ENCODE measurements around the gene SMAD3.

SMAD3 gene

DNA sequence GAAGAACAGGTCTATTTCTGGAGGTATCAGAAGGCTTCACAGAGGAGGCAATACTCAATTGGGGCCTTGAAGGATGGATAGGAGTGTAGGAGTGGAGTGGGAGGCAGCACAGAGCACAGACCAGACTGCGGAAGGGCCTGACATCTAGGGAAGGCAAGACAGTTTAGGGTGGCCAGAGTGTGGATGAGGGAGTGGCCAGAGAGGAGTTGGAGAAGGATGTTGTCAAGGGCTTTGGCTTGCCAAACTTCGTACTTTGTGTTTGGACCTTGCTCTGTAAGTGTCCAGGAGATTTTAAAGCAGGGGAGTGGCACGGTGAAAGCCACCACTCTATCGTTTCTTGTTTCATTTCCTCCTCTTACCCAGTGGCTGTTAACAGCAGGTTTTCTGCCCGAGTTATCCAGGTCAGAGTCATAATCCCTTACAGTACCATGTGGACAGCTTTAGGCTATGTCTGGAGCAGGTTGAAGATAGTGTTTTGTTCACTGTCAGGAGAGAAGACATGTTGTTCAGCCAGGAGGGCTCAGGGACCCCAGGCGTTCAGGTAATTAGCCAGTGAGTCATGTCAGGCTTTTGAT lies 12.3 kb downstream of the SMAD3 start:
- DNase-seq: no peak
- peak overlapping the region; percentile 12 for H3K27ac Mint-ChIP-seq
- peaks cover 3% of the 10 kb centered on the region for H3K9me3 Mint-ChIP-seq
- H3K36me3 Mint-ChIP-seq (ENCODE audit: low read depth): peaks cover 43% of the 10 kb centered on the region
- H3K27me3 Mint-ChIP-seq: no peaks in the 10 kb centered on the region
- no peak overlapping the region for H3K4me3 Mint-ChIP-seq
- peaks cover 92% of the 10 kb centered on the region for H3K4me1 Mint-ChIP-seq (ENCODE audit: low read depth)

DNA sequence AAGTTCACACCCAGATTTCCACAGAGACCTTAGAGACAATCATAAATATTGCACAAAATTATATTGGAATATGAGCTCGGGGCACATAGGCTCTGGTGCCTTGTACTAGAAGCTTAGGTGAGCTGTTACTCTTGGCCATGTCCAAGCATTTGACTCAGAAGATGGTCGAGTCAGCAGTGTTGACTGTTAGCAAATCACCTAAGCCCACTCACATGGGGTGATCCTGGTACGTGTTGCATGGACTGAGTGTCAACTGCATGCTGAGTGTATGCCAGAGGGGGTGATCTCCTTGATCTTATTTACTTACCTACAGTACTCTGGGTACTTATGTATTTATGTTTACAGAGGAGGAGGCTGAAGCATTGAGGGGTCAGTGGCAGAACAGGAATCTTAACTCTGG lies 14.0 kb downstream of the SMAD3 start:
- Mint-ChIP-seq H3K4me1 (ENCODE audit: low read depth) (peaks cover 92% of the 10 kb centered on the region), H3K27ac (peak overlapping the region; percentile 38), H3K9me3 (peaks cover 3% of the 10 kb centered on the region), H3K36me3 (ENCODE audit: low read depth) (peaks cover 41% of the 10 kb centered on the region), H3K4me3 (no peak overlapping the region), H3K27me3 (no peaks in the 10 kb centered on the region)
- DNase-seq: no peak

DNA sequence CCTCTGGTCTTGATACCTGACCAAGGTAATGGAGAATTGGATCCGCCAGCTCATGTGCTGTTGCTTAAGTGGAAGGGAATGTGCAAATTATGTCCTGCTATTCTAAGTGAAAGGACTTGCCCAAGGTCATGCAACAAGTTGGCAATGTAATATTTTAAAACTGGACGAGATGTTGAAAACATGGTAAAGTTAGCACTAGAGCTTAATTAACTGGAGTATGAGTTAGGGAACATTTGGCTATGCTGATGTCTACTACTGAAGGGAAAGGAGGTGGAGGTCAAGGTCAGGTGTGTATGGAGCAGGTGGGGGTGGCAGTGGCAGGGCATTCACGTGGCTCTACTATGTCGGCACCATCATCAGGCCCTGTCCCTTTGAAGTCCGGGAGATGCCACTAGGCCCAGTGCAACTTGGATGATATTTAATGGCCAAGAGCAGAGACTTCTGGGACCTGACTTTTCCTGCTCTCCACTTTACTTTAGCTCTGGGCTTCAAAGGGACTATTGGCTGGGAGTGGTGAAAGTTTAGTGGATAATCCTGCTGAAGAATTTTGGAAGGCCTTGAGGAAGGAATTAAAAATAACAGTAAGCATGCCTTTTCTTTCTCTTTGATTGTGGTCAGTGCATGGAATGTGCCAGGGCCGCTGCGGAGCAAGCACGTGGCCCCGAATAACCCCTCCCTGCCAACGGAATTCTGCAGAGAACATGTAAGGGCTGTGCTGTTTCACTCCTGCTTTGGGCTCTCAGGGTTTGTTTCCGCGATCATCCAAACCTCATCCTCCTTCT lies 14.9 kb downstream of the SMAD3 start:
- no peak for DNase-seq
- Mint-ChIP-seq H3K4me3 (no peak overlapping the region), H3K27me3 (no peaks in the 10 kb centered on the region), H3K4me1 (ENCODE audit: low read depth) (peaks cover 92% of the 10 kb centered on the region), H3K27ac (peak overlapping the region; percentile 78), H3K9me3 (peaks cover 3% of the 10 kb centered on the region), H3K36me3 (ENCODE audit: low read depth) (peaks cover 39% of the 10 kb centered on the region)

DNA sequence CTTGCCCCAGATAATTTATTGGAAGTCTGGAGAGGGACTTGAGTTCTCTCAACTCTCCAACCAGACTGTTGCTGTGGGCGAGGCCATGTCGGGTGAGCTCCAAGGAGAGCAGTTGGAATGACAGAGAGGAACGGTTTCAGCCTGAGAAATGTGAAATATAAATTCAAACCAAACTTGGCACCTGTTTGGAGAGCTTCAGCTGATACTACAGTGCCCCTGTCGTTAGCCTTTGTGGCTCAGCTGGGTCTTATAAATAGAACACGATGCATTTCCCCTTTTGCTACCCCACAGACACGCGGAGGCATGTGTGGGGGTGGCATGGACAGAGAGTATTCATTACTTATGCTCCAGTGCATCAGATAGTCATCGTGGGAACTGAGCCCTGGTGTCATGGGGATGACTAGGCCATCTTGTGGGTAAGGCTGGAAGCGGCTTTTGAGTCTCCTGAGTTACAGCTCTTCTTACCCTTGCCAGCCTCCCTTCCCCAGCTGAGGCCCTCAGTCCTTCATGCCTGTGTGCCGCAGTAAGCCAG lies 15.6 kb downstream of the SMAD3 start:
- Mint-ChIP-seq H3K9me3 (peaks cover 3% of the 10 kb centered on the region), H3K36me3 (ENCODE audit: low read depth) (peaks cover 37% of the 10 kb centered on the region), H3K27me3 (no peaks in the 10 kb centered on the region), H3K4me1 (ENCODE audit: low read depth) (peaks cover 93% of the 10 kb centered on the region), H3K4me3 (peak overlapping the region; percentile 22), H3K27ac (peak overlapping the region; percentile 78)
- DNase-seq: peak; percentile 74

DNA sequence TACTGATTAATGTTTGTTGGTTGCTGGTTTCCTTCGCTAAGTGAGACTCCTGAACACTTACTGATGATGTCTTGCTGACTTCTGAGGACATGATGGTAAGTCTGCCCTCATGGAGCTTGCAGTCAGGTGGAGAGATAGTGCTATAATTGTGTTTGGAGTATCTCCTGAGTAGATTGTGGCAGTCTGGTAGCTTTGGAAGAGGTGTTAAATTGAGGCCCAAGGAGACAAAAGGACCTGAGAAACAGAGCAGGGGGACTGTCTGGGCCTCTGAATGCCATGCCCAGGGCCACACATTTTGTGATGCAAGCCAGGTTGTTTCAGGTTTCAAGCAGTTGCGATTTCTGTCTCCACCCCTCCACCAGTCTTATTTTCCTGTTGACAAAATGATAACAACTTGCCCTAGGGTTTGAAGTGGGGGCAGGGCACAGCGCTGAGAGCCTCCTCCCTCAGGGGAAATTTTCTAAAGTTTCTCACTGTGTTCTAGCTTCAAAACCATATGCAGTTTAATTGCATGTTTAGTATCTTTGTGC lies 16.7 kb downstream of the SMAD3 start:
- Mint-ChIP-seq H3K9me3 (peaks cover 3% of the 10 kb centered on the region), H3K27me3 (no peaks in the 10 kb centered on the region), H3K4me1 (ENCODE audit: low read depth) (peaks cover 93% of the 10 kb centered on the region), H3K27ac (peak overlapping the region; percentile 87), H3K36me3 (ENCODE audit: low read depth) (peaks cover 38% of the 10 kb centered on the region), H3K4me3 (peak overlapping the region; percentile 57)
- peak; percentile 71 for DNase-seq

DNA sequence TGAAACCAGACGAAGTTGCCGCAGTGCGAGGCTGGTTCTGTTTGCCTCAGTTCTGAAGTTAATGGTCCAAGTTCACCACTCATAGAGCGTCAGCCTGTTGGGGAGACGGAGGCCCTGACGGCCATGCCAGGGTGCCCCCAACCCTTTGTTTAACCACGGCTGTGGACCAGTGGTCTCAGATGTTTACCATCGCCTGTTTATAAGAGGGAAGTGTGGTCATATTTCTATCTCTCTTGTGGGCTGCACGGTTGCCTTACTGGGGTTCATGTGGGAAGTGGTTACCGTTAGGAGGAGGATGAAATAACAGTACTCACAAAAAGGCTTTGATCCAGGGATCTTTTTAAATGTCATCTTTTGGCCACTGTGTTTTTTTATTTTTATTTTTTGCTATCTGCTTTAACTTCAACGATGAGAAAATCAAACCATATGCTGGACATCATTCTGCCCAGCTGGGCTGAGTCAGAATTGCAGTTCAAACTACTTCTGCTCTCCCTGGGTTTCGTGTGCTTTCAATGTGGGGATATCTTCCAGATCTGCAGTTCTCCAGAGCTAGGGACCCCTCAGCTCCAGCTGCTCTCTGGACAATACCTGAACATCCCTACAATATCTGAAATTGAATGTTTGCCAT lies 17.8 kb downstream of the SMAD3 start:
- H3K36me3 Mint-ChIP-seq (ENCODE audit: low read depth): peaks cover 39% of the 10 kb centered on the region

DNA sequence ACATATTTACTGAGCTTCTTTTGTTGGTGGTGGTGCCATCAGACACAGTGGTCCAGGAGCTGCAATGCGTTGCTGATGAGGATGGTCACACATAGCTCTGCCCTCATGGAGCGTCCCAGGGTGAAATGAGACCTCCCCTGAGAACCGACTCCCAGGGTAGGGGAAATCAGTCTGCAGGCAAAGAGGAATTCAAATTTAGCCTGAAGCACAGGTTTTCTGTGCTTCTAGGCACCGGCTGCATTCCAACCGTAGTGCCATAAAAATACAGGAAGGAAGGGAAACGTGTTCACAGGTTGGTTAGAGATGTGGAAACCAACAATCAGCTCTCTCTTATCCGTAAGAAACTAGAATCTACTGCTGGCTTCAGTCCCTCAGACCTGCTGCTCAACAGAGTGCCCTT lies 19.2 kb downstream of the SMAD3 start:
- DNase-seq: no peak
- Mint-ChIP-seq H3K27ac (peak overlapping the region; percentile 94), H3K27me3 (no peaks in the 10 kb centered on the region), H3K4me1 (ENCODE audit: low read depth) (peaks cover 98% of the 10 kb centered on the region), H3K36me3 (ENCODE audit: low read depth) (peaks cover 37% of the 10 kb centered on the region), H3K9me3 (peaks cover 3% of the 10 kb centered on the region), H3K4me3 (peak overlapping the region; percentile 47)

More for the DNA sequence above, 17.8 kb downstream of the SMAD3 start:
- peak overlapping the region; percentile 87 for H3K27ac Mint-ChIP-seq
- H3K27me3 Mint-ChIP-seq: no peaks in the 10 kb centered on the region
- no peak for DNase-seq
- peaks cover 3% of the 10 kb centered on the region for H3K9me3 Mint-ChIP-seq
- peak overlapping the region; percentile 57 for H3K4me3 Mint-ChIP-seq
- H3K4me1 Mint-ChIP-seq (ENCODE audit: low read depth): peaks cover 93% of the 10 kb centered on the region

DNA sequence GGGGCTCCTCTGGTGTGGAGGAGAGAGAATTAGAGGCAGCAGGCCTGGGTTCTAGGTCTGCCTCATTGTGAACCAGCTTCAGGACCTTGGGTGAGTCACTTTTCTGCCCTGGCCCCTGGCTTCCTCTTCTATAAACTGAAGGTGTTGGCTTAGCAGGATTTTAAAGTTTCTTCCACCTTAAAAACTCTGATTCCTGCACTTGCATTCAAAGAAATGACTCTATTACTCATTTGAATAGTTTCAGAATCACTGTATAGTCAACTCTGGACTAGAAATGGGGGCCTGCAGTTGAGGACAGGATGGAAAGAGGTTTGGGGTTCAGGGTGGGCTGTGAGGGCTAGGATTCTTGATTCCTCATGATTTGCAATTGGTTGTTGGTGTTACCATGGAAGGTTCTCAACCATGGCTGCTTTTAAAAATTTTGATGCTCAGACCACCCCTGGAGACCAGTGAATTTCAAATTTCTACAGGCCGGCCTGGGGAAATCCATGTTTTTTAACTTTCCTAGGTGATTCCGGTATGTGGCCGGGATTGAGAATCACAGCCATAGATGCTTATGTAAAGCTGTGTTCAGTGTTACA lies 19.9 kb downstream of the SMAD3 start:
- H3K27ac Mint-ChIP-seq: peak overlapping the region; percentile 94
- peak; percentile 59 for DNase-seq
- H3K4me3 Mint-ChIP-seq: peak overlapping the region; percentile 47
- peaks cover 3% of the 10 kb centered on the region for H3K9me3 Mint-ChIP-seq
- no peaks in the 10 kb centered on the region for H3K27me3 Mint-ChIP-seq
- H3K36me3 Mint-ChIP-seq (ENCODE audit: low read depth): peaks cover 31% of the 10 kb centered on the region
- peaks cover 98% of the 10 kb centered on the region for H3K4me1 Mint-ChIP-seq (ENCODE audit: low read depth)

DNA sequence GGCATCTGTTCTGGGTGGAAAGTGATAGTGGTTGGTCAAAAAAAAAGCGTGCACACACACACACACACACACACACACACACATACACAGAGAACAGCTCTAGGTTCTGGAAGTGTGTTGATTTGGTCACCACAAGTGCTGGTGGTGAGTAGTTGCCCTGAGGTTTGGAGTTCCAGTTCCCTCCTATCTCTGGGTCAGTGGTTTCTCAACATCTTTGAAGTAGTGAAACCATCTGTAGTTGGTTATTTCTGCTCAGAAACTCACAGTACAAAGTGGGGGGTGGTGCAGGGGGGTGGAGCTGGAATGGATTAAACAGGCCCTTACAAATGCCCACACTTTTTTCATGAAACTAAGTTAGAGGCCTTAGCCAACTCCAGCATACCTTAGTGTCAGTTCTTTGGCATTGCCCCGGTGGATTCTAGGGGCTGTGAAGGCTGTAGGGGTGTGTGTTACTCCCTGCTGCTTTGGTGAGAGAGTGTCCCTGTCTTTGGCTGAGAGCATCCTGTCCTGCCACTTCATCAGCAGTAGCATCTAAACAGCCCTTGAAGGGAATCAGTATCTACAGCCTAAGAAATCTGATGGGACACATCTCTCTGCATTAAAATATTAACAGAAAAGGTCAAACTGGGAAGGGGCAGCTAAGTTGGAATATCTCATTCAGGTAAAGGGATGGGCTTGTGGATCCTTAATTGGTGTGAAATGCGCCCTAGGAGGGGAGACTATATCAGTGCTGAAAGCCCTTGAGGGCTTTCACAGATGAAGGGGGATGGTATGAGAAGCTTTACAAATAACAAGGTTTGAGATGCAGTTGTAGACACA lies 20.6 kb downstream of the SMAD3 start:
- peak; percentile 57 for DNase-seq
- Mint-ChIP-seq H3K27ac (peak overlapping the region; percentile 94), H3K4me3 (peak overlapping the region; percentile 47), H3K4me1 (ENCODE audit: low read depth) (peaks cover 98% of the 10 kb centered on the region), H3K9me3 (peaks cover 3% of the 10 kb centered on the region), H3K27me3 (no peaks in the 10 kb centered on the region), H3K36me3 (ENCODE audit: low read depth) (peaks cover 28% of the 10 kb centered on the region)

DNA sequence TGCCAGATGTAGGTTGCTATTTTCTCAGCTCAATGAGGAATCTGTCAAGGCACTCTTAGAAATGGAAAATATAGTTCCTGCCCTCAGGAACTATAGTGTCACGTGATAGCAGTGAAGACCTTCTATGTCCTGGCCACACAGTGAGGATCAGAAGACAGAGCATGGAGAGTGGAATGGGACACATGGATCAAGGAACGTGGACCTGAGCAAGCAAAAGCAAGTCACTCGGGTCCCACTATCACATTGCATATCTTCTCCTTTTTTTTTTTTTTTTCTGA lies 21.2 kb downstream of the SMAD3 start:
- Mint-ChIP-seq H3K9me3 (peaks cover 3% of the 10 kb centered on the region), H3K4me1 (ENCODE audit: low read depth) (peaks cover 98% of the 10 kb centered on the region), H3K4me3 (peak overlapping the region; percentile 47), H3K27ac (peak overlapping the region; percentile 94), H3K36me3 (ENCODE audit: low read depth) (peaks cover 24% of the 10 kb centered on the region), H3K27me3 (no peaks in the 10 kb centered on the region)
- no peak for DNase-seq

DNA sequence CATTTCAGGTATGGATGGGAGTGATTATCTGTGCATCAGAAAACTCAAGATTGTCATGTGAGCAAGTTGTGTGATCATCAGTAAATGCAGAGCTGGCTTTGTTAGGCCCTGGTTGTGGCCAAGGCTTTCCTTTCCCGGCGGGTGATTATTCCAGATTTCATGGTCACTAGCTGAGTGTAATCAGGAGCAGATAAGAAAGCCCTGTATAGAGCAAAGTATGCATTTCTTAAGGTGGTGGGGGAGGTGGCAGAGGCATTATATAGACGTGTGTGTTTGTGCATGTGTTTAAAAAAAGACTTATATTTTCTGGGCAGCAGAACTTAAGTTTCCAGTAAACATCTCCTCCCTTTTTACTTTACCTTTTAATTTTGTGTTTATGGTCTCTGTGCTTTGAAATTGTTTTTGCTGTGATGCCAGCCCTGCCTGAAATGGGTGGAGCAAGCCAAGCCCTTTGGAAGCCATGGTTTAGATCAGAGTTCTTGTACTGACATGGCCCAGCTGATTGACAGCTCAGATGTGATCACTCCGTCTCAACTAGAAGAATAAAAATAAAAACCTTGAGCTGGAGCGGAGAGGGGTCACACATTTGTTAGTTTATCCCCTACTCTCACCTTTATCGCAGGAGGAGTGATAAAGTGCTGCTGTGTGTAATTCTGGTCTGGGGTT lies 22.2 kb downstream of the SMAD3 start:
- Mint-ChIP-seq H3K27ac (no peak overlapping the region), H3K9me3 (no peaks in the 10 kb centered on the region), H3K4me1 (ENCODE audit: low read depth) (peaks cover 98% of the 10 kb centered on the region), H3K4me3 (no peak overlapping the region), H3K36me3 (ENCODE audit: low read depth) (peaks cover 22% of the 10 kb centered on the region), H3K27me3 (no peaks in the 10 kb centered on the region)
- no peak for DNase-seq

DNA sequence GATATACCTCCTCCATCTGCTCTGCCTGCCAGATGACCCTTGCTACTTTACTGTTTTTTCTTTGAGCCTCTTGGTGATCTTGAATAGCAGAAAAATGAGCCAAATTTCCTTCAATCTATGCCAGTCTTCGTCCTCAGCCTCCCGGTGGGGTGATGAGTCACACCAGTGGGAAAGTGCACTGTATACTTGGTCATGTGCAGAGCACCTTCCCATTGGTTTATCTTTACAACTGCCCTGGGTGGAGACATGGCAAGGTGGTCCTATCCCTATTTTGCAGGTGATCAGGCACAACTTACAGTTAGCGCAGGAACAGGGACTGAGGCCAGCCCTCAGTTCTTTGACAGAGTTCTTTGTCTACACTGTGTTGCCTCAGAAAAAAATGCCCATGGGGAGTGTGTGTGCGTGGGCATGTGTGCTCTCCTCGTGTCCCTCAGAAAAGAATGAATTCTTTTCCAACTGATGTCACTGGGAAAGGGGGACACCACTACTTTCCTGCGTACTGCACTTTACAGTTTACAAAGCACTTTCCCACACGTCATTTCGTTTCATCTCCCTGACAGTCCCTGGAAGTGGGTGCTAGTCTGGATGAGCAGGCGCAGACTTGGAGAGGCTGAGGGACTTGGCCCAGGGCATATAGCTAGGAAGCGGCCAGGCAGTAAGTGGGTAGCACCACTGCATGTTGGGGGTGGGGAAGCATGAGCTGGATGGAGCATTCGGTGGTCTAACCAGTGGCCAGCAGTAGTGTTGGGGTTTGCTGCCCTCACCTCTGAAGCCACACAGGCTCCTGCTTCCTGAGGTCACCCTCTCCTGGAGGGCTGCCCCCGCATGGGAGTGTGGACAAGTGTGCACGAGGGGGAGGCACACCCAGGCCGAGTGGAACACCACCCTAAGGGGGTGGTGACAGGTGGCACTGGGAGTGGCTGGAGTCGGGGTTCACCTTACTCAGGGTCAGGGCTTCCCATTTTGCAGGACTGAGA lies 24.1 kb downstream of the SMAD3 start:
- Mint-ChIP-seq H3K9me3 (no peaks in the 10 kb centered on the region), H3K27me3 (no peaks in the 10 kb centered on the region), H3K4me1 (ENCODE audit: low read depth) (peaks cover 99% of the 10 kb centered on the region), H3K4me3 (no peak overlapping the region), H3K36me3 (ENCODE audit: low read depth) (peaks cover 35% of the 10 kb centered on the region), H3K27ac (peak overlapping the region; percentile 16)
- DNase-seq: peak; percentile 39

Data from activated T-cell treated with anti-CD3 and anti-CD28 coated beads, Interleukin-2, amount 50 U/mL, for 24 hours (primary cell).